Measurements from ENCODE around the gene CCDC54. TPM values are rescaled to one million over a fixed set of nuclear protein-coding genes. Genes with fewer than 3 reads are reported as not detected.

The CCDC54 gene
- total RNA-seq, 1 experiment from 2014 or later: not detected

DNA sequence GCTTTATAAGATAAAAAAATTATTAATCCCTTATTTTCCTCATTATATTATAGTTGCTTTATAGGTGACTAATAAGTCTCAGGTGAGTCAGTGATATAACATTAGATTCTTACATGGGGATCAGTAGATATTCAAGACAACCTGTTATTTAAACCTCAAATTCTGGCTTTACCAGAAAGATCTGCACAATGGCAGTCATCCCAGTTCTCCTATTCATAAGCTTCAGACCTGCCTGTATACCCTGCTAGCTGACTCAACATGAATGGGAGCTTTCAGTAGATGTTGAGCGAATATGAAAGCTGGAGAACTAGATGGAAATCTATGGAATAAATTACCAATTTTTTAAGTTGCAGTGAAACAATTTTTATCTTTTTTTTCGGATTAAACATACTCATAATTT is 20.5 kb upstream of the CCDC54 start:
- no peaks in the 10 kb centered on the region for H3K23me2 ChIP-seq (ENCODE audit: insufficient read length, low read depth, low read length, poor library complexity, severe bottlenecking)

More for the DNA sequence above, 20.5 kb upstream of the CCDC54 start:
- Histone ChIP-seq H2BK15ac (ENCODE audit: low read depth, low read length) (no peak overlapping the region), H2AK5ac (ENCODE audit: insufficient read length, low read length) (no peak overlapping the region), H2BK5ac (ENCODE audit: insufficient read length, low read length) (no peak overlapping the region), H3K4me1 (ENCODE audit: insufficient read depth, low read length) (no peaks in the 10 kb centered on the region), H3K56ac (ENCODE audit: insufficient read length, low read depth, low read length) (no peak overlapping the region), H2BK12ac (ENCODE audit: insufficient read length, low read depth, low read length) (no peak overlapping the region), H3K27ac (ENCODE audit: insufficient read length, low read depth, low read length) (no peak overlapping the region), H2BK120ac (ENCODE audit: low read depth, low read length, poor library complexity, severe bottlenecking) (no peak overlapping the region), H3K79me2 (ENCODE audit: insufficient read depth, low read length) (no peaks in the 10 kb centered on the region), H3K9me3 (ENCODE audit: control insufficient read depth, low read depth, low read length) (no peaks in the 10 kb centered on the region), H2AFZ (ENCODE audit: low read length) (no peak overlapping the region), H4K91ac (ENCODE audit: insufficient read length, low read depth, low read length) (no peak overlapping the region), H3K14ac (ENCODE audit: insufficient read depth, low read length) (no peak overlapping the region), H4K8ac (replicated peaks; ENCODE audit: insufficient read length, low read depth, low read length) (no peak overlapping the region), H3K18ac (ENCODE audit: insufficient read length, low read depth, low read length) (no peak overlapping the region), H3T11ph (ENCODE audit: low read length) (no peak overlapping the region), H4K20me1 (ENCODE audit: control insufficient read depth, insufficient read depth, insufficient read length) (no peaks in the 10 kb centered on the region), H3K79me1 (ENCODE audit: insufficient read depth, low read depth, low read length, poor library complexity, severe bottlenecking) (no peaks in the 10 kb centered on the region), H4K5ac (ENCODE audit: insufficient read length, low read depth, low read length) (no peak overlapping the region), H3K9ac (ENCODE audit: extremely low read depth, insufficient read length, low read length) (no peak overlapping the region), H3K27me3 (ENCODE audit: insufficient read depth, low read length) (no peaks in the 10 kb centered on the region), H2BK20ac (ENCODE audit: low read depth, low read length, poor library complexity, severe bottlenecking) (no peak overlapping the region), H3K4me2 (ENCODE audit: insufficient read depth, insufficient read length, low read length) (no peak overlapping the region), H3K23ac (ENCODE audit: insufficient read length, low read depth, low read length) (no peak overlapping the region), H3K4ac (ENCODE audit: low read depth, low read length) (no peak overlapping the region)
- Mint-ChIP-seq H3K27me3 (ENCODE audit: low read depth) (no peaks in the 10 kb centered on the region), H3K9me3 (peaks cover 0 to 5% of the 10 kb centered on the region in 2 experiments; a peak in 3 of 5 replicates), H3K4me1 (peaks cover 0 to 4% of the 10 kb centered on the region in 2 experiments; a peak in 2 of 4 replicates), H3K27ac (no peak overlapping the region), H3K36me3 (ENCODE audit: insufficient read depth in 1 of 3, low read depth in 3 of 3) (peaks cover 0 to 5% (median 0%) of the 10 kb centered on the region in 3 experiments; a peak in 3 of 7 replicates), H3K4me3 (no peak overlapping the region)
- no peak for DNase-seq
- TF ChIP-seq, protein P1, sequence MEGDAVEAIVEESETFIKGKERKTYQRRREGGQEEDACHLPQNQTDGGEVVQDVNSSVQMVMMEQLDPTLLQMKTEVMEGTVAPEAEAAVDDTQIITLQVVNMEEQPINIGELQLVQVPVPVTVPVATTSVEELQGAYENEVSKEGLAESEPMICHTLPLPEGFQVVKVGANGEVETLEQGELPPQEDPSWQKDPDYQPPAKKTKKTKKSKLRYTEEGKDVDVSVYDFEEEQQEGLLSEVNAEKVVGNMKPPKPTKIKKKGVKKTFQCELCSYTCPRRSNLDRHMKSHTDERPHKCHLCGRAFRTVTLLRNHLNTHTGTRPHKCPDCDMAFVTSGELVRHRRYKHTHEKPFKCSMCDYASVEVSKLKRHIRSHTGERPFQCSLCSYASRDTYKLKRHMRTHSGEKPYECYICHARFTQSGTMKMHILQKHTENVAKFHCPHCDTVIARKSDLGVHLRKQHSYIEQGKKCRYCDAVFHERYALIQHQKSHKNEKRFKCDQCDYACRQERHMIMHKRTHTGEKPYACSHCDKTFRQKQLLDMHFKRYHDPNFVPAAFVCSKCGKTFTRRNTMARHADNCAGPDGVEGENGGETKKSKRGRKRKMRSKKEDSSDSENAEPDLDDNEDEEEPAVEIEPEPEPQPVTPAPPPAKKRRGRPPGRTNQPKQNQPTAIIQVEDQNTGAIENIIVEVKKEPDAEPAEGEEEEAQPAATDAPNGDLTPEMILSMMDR (conservative IDR thresholded peaks at IDR 0.05): no peak
- WGBS (ENCODE audit: extremely low coverage, insufficient read length, low lambda C conversion rate): no CpG with 5 or more reads among the region's 2 CpGs

All from H9 (cell line).